Activated T-helper 2 cell treated with anti-CD3 and anti-CD28 coated beads, Interferon-gamma antibody, Interleukin-2, Interleukin-4, amounts not matched to agents 10 μg/mL and 5 μg/mL and 100 μg/mL, durations not matched to agents 14 hours and 24 hours and 36 hours (primary cell): ENCODE measurements around the gene MBD2. TPM values are rescaled to one million over a fixed set of nuclear protein-coding genes. Genes with fewer than 3 reads are reported as not detected.
"Not testable (repeated sequence)": the region's sequence is repeated elsewhere in the genome, so short reads cannot be mapped to it uniquely, and the experiment has no call there.

ENCODE experiments used
- DNase-seq: peaks from one replicate; pipeline ENCODE4 v3.0.0; 2021; ENCODE audit warnings: low spot score
- H3K27ac Mint-ChIP-seq: one replicate; pipeline ENCODE4 v1.8.0; 2021; ENCODE audit warnings: mixed read lengths
- H3K27me3 Mint-ChIP-seq: one replicate; pipeline ENCODE4 v1.8.0; 2021; ENCODE audit warnings: low read depth, mixed read lengths
- H3K36me3 Mint-ChIP-seq: one replicate; pipeline ENCODE4 v1.8.0; 2021; ENCODE audit warnings: low read depth, mixed read lengths
- H3K4me1 Mint-ChIP-seq: one replicate; pipeline ENCODE4 v1.8.0; 2021; ENCODE audit warnings: low read depth, mixed read lengths
- H3K4me3 Mint-ChIP-seq: one replicate; pipeline ENCODE4 v1.8.0; 2021; ENCODE audit warnings: low read depth, mild to moderate bottlenecking, moderate library complexity, mixed read lengths
- H3K9me3 Mint-ChIP-seq: one replicate; pipeline ENCODE4 v1.8.0; 2021; ENCODE audit warnings: mixed read lengths
- intact Hi-C: fragments of 100-400 bp; cut with micrococcal nuclease; formaldehyde crosslinking; loops from one replicate; pipeline ENCODE4 v1.15.1; 2023
- total RNA-seq: library from RNA; stranded (reverse); gene quantifications from 2 replicates; pipeline ENCODE4 v1.2.3, GENCODE V29; 2022

The MBD2 gene
- total RNA-seq, 1 donor from 2014 or later, result 196 TPM

DNA sequence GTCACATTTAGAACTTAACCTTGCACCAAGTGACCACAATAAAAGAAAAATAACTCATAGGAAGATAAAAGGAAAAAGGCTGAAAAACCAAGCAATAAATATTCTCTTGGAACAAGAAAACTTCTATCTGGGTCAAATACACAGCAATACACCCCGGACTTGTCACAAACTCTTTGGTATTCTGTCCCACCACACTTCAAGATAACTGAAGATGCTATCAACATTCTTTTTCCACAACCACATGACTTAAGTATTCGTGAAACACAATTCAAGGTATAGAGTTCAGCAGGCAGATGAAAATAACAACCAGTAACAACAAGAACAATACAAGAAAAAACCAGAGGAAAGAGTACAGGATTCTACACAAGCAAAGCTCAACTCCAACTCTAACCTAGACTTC lies 18.0 kb downstream of the MBD2 start:
- peak overlapping the region; percentile 73 for H3K27ac Mint-ChIP-seq
- peaks cover 45% of the 10 kb centered on the region for H3K36me3 Mint-ChIP-seq
- peak overlapping the region; percentile 30 for H3K4me3 Mint-ChIP-seq
- intact Hi-C loops, result loop anchor here (1.0 kb wide), 2 partner anchors 24 to 32 kb away; no protein-coding TSS in a partner anchor
- H3K27me3 Mint-ChIP-seq, result no peaks in the 10 kb centered on the region
- DNase-seq, result no peak
- peaks cover 44% of the 10 kb centered on the region for H3K4me1 Mint-ChIP-seq
- no peaks in the 10 kb centered on the region for H3K9me3 Mint-ChIP-seq

DNA sequence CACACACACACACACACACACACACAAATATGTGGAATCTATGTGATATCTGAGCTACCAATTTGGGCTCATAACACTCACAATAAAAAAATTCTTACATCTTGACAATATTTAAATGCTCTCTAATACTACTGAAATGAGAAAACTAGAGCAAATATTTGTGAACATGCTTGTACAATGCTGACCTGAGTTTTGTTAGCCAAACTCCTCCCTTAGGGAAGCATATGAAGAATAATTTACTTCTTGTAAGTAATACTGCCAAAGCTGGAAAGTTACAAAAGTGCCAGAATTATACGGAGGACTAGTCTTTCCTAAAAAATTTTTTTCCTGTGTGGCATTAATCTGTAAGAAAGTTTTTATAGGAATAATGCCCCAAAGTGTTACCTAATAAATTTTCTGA lies 18.5 kb downstream of the MBD2 start:
- intact Hi-C loops, result loop anchor here (1.0 kb wide), 2 partner anchors 24 to 32 kb away; no protein-coding TSS in a partner anchor
- H3K36me3 Mint-ChIP-seq, result peaks cover 50% of the 10 kb centered on the region
- no peak for DNase-seq
- H3K4me1 Mint-ChIP-seq, result peaks cover 42% of the 10 kb centered on the region
- H3K27me3 Mint-ChIP-seq, result no peaks in the 10 kb centered on the region
- H3K27ac Mint-ChIP-seq, result peak overlapping the region; percentile 73
- H3K9me3 Mint-ChIP-seq, result no peaks in the 10 kb centered on the region
- no peak overlapping the region for H3K4me3 Mint-ChIP-seq

DNA sequence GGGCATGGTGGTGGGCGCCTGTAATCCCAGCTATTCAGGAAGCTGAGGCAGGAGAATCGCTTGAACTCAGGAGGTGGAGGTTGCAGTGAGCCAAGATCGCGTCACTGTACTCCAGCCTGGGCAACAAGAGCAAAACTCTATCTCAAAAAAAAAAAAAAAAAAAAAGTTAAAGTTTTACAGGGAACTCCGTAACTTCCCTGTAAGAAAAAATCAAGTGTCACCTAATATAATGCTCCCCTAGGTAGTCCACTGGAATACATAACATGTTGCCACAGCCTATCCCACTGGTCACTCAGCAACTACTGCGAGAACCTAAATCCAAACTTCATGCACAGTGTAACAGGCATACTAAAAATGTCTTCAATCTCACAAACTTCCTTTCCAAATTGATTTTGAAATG lies 19.0 kb downstream of the MBD2 start:
- H3K9me3 Mint-ChIP-seq, intact Hi-C loops, H3K4me3 Mint-ChIP-seq, DNase-seq, H3K27me3 Mint-ChIP-seq: not testable (repeated sequence)
- H3K36me3 Mint-ChIP-seq, result peaks cover 52% of the 10 kb centered on the region
- peak overlapping the region; percentile 34 for H3K27ac Mint-ChIP-seq
- peaks cover 41% of the 10 kb centered on the region for H3K4me1 Mint-ChIP-seq

- Mint-ChIP-seq H3K27me3 (no peaks in the 10 kb centered on the region), H3K36me3 (peaks cover 56% of the 10 kb centered on the region), H3K27ac (no peak overlapping the region), H3K4me1 (peaks cover 36% of the 10 kb centered on the region), H3K4me3 (no peak overlapping the region), H3K9me3 (no peaks in the 10 kb centered on the region)
- intact Hi-C loops, result no loop called here
- DNase-seq, result no peak
These were observed 19.6 kb downstream of the MBD2 start for GRCh38 chr18:54204883-54205282.

- no peaks in the 10 kb centered on the region for H3K27me3 Mint-ChIP-seq
These were observed 20.6 kb downstream of the MBD2 start for GRCh38 chr18:54203914-54204313.

GRCh38 chr18:54202851-54203250 lies 21.6 kb downstream of the MBD2 start:
- Mint-ChIP-seq H3K27ac (no peak overlapping the region), H3K4me1 (peaks cover 26% of the 10 kb centered on the region), H3K4me3 (no peak overlapping the region), H3K9me3 (no peaks in the 10 kb centered on the region), H3K36me3 (peaks cover 64% of the 10 kb centered on the region), H3K27me3 (no peaks in the 10 kb centered on the region)
- DNase-seq, result no peak
- intact Hi-C loops, result no loop called here

More at GRCh38 chr18:54203914-54204313, 20.6 kb downstream of the MBD2 start:
- intact Hi-C loops, result no loop called here
- Mint-ChIP-seq H3K4me3 (no peak overlapping the region), H3K27ac (no peak overlapping the region), H3K36me3 (peaks cover 60% of the 10 kb centered on the region), H3K9me3 (no peaks in the 10 kb centered on the region), H3K4me1 (peaks cover 33% of the 10 kb centered on the region)
- no peak for DNase-seq

DNA sequence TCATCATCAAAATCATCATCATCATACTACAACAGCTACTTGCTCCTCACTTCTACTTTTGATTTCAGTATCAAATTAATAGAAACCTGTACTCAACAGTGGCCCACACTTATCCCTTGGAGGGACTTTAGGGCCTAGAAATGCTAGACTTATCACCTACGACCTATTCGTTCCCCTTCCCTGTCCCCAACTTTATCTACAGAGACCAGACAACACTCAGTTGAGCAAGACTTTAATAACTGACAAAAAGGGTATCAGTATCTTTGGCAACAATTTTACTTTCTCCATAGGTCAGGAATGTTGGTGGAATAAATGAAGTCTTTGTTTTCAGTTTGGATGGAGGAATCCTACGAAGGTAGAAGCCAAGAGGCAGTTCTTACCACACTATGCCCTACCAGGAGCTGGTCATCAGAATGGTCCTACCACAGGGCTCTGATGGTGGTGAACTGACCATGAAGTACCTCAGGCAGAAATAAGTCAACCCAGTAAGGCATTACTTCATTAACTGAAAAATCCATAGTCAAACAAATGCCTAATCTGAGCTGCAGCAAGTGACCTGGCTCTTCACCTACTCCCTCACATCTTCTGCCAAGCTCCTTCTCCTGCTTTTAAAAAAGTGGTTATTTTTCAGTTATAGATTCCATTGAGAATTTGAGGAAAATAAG lies 26.6 kb downstream of the MBD2 start:
- Mint-ChIP-seq H3K4me3 (no peak overlapping the region), H3K27ac (peak overlapping the region; percentile 14), H3K27me3 (no peaks in the 10 kb centered on the region), H3K4me1 (peaks cover 10% of the 10 kb centered on the region), H3K36me3 (peaks cover 50% of the 10 kb centered on the region), H3K9me3 (no peaks in the 10 kb centered on the region)
- intact Hi-C loops, result loop anchor here (1.0 kb wide), 1 partner anchor 16 kb away; no protein-coding TSS in a partner anchor
- DNase-seq, result no peak

DNA sequence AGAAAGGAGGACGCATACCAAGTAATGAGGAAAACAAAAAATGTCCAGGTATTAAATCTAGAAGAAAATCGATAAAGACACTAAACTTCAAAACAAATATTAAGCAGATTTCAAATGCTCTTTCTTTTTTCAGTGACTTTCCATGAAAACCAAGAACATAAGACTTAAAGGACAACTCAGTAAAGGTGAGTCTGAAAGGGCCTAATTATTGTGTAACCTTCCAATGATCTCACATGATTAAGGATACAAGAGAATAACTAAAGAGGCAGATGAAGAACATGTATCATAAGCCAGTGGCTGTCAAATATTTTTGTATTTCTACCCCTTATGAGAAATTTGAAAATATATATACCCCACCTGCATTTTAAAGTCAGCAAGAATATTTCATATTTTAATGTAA lies 30.7 kb downstream of the MBD2 start:
- DNase-seq, result no peak
- intact Hi-C loops, result no loop called here
- H3K9me3 Mint-ChIP-seq, result no peaks in the 10 kb centered on the region
- H3K27me3 Mint-ChIP-seq, result no peaks in the 10 kb centered on the region
- H3K36me3 Mint-ChIP-seq, result peaks cover 38% of the 10 kb centered on the region
- H3K4me1 Mint-ChIP-seq, result peaks cover 8% of the 10 kb centered on the region
- no peak overlapping the region for H3K4me3 Mint-ChIP-seq
- H3K27ac Mint-ChIP-seq, result no peak overlapping the region

DNA sequence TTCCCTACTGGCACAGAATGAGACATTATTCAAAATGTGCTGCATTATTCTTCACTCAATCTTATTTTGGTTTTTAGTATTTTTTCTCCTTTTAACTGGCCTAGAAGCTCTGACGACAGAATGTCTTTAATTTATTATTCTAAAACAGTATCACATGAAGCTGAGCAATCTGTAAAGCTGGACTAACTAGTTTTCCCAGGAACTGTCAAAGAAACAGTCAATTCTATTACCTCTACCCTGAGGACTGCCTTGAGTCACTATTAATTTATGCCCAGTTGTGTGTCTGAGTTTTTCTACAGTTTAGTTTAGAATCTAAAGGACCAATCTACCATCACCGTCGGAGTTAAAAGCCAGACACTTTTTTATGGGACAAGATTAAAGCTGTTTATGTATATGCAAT lies 31.6 kb downstream of the MBD2 start:
- Mint-ChIP-seq H3K4me3 (no peak overlapping the region), H3K27me3 (no peaks in the 10 kb centered on the region), H3K4me1 (peaks cover 8% of the 10 kb centered on the region), H3K27ac (no peak overlapping the region), H3K9me3 (no peaks in the 10 kb centered on the region), H3K36me3 (peaks cover 39% of the 10 kb centered on the region)
- no peak for DNase-seq
- intact Hi-C loops, result no loop called here

DNA sequence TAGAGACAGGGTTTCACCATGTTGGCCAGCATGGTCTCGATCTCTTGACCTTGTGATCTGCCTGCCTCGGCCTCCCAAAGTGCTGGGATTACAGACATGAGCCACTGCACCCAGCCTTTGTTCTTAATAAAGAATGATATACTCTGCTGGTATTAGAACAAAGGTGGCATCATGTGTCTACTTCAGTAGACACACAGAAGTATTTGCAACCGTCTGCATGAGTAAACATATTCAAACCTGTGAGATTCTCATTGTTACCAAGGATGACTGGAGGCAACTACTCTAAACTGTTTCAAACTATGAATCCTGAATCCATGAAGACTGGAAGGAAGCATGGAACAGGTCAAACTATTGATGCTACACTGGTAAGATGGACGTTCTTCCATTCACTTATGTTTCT lies 32.1 kb downstream of the MBD2 start:
- H3K4me3 Mint-ChIP-seq, result no peak overlapping the region
- intact Hi-C loops, result no loop called here
- H3K27ac Mint-ChIP-seq, result no peak overlapping the region
- H3K9me3 Mint-ChIP-seq, result no peaks in the 10 kb centered on the region
- DNase-seq, result no peak
- H3K4me1 Mint-ChIP-seq, result peaks cover 6% of the 10 kb centered on the region
- H3K27me3 Mint-ChIP-seq, result no peaks in the 10 kb centered on the region
- peaks cover 38% of the 10 kb centered on the region for H3K36me3 Mint-ChIP-seq

- Mint-ChIP-seq H3K27ac (no peak overlapping the region), H3K27me3 (no peaks in the 10 kb centered on the region), H3K36me3 (peaks cover 40% of the 10 kb centered on the region), H3K4me1 (peaks cover 8% of the 10 kb centered on the region), H3K9me3 (no peaks in the 10 kb centered on the region), H3K4me3 (no peak overlapping the region)
- DNase-seq, result no peak
- intact Hi-C loops, result loop anchor here (2.0 kb wide), 1 partner anchor 17 kb away; no protein-coding TSS in a partner anchor
These were observed 33.1 kb downstream of the MBD2 start for GRCh38 chr18:54191352-54191751.

- Mint-ChIP-seq H3K9me3 (no peaks in the 10 kb centered on the region), H3K27me3 (no peaks in the 10 kb centered on the region), H3K27ac (no peak overlapping the region), H3K36me3 (peaks cover 37% of the 10 kb centered on the region), H3K4me3 (no peak overlapping the region), H3K4me1 (peaks cover 13% of the 10 kb centered on the region)
- intact Hi-C loops, result no loop called here
- DNase-seq, result no peak
These were observed 37.1 kb downstream of the MBD2 start for GRCh38 chr18:54187372-54187771.

- Mint-ChIP-seq H3K9me3 (no peaks in the 10 kb centered on the region), H3K36me3 (peaks cover 25% of the 10 kb centered on the region), H3K4me1 (peaks cover 13% of the 10 kb centered on the region), H3K4me3 (no peak overlapping the region), H3K27ac (no peak overlapping the region), H3K27me3 (no peaks in the 10 kb centered on the region)
- no peak for DNase-seq
- intact Hi-C loops, result no loop called here
These were observed 39.6 kb downstream of the MBD2 start for GRCh38 chr18:54184836-54185235.
